ENCODE data around the gene SWSAP1.

Gene SWSAP1

GRCh38 chr19:11410682-11411081, 36.2 kb downstream of the SWSAP1 start:
- peak; percentile 33 for DNase-seq (ENCODE audit: low spot score)

DNA sequence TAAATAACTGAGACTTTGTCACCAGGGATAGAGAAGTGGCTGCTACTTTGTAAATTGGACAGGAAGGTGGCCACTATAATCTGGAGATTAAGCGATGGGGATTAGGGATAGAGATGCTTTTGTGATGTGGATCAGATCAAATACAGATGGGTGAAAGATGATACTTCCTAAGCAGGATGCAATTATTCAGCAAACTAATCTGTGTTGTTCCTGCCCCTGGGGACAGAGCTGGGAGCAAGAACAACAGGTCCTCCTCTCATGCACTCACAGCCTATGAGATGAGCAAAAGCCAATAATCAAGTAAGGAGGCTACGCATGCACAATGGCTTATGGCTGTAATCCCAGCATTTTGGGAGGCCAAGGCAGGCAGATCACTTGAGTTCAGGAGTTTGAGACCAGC, 40.1 kb downstream of the SWSAP1 start:
- no peak for DNase-seq (ENCODE audit: low spot score)

GRCh38 chr19:11416346-11417052, 42.0 kb downstream of the SWSAP1 start:
- DNase-seq (ENCODE audit: low spot score) = no peak

DNA sequence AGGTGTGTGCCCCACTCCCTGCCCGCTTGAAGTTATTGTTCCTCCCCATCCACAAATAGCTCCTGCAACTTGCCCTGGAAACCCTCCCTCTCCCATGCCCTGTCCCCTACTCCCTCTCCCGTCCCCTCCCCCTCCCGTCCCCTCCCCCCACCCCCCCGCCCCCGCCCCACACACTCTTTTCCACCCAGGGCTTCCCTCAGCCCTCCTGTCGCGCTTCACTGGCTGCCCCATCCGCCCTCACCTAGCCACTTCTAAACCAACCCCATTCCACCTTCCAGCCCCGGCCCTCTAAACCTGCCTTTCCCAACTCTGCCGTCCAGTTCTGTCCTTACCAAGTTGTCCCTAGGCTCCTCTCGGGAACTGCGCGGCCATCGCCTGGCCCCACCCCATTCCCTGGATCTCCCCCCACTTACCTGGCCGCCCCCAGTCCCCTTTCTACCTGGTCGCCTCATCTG, 43.7 kb downstream of the SWSAP1 start:
- DNase-seq (ENCODE audit: low spot score) = peak; percentile 33

GRCh38 chr19:11418549-11419506, 44.4 kb downstream of the SWSAP1 start, which contains the start of gene RGL3:
TSS of gene RGL3 (minus strand) at chr19:11419314. CDS start at chr19:11419278, 36 bp downstream.
- peak; percentile 48 for DNase-seq (ENCODE audit: low spot score)

GRCh38 chr19:11420429-11421370, 46.2 kb downstream of the SWSAP1 start:
- DNase-seq (ENCODE audit: low spot score) = no peak

- no peak for DNase-seq (ENCODE audit: low spot score)
These were observed 47.1 kb downstream of the SWSAP1 start for GRCh38 chr19:11421371-11422098.

DNA sequence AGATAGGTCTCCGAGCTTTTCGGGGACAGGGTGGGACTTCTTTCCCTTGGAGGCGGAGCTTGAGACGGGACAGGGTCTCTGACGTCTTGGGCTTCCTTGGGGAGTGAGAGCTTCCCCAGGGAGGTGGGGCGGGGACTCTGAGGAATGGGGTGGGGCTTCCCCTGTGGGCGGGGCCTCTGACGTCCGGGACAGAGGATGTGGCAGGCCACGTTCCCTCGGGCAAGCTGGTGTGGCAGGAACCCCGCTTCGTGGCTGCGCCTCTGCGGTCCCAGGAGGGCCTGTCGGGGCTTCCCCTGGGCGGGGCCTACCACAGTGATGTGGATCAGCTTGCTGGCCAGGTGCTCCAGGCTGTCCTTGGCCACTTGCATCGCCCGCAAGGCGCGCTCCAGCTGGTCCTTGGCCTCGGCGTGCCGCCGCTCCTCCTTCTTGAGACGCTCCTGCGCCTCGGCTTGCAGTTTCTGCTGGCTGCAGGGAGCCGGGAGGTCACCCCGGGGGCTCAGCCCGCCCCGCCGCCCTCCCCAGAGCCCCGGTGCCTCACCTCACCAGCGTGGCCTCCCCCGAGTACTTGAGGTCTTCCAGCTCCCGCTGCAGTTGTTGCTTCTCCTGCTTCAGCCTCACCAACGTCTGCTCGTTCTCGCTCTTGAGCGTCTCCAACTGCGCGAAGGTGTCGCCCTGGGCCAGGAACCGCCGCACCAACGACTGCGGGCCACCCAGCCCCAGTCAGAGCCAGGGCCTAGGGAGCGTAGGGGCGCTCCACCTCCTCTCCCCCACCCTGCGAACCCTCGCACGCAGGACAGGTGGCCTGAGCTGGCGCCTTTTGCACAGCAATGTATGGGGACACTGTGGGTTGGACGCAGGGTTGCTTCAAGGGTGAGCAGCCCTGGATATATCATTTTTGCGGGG, 47.9 kb downstream of the SWSAP1 start:
- no peak for DNase-seq (ENCODE audit: low spot score)

DNA sequence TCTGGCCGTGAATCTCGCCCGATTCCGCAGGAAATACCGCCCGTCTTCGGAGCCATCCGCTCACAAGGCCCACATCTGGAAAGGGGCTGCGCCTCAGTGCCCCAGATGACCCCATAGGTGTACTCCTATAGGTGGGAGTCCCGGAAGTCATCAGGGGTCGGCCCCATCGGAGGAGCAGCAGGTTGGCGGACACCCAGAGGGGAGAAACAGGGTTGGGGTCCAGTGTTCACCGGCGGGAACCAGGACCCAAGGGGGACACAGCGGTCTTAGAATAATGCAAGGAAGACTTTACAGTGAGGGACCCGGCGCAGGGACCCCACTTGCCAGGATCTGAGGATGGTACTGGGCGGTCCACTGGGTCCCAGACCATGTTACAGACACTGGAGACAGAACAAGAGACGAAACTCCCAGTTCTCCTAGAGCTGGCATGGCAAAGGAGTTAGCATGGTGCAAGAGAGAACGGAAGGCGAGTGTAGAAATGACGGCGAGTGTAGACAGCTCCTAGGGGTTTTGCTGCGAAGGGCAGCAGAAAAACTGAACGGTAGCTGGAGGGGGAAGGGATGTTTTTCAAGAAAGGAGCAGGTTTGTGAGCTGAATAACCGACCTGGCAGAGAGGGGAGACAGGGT, 48.8 kb downstream of the SWSAP1 start:
- no peak for DNase-seq (ENCODE audit: low spot score)

DNA sequence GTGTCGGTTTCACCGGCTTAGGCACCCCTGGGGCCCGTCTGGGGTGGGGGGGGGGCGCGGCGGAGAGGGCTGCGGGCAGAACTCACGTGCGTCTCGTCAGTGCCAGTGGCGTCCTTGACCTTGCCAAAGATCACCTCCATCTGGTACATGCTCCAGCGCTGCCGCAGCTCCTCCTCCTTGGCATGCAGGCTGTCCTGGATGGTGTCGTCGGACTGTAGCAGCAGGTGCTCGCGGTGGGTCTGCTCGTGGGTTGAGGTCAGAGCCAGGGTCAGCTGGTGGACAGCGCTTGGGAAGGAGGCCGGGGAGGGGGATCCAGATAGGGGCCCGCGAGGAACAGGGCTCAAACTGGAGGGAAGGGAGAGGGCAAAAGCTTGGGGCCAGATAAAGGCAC, 49.3 kb downstream of the SWSAP1 start:
- DNase-seq (ENCODE audit: low spot score) = no peak

Measured in SW480 (cell line).